SK-N-SH (cell line): Measurements from ENCODE around the gene SLC30A3.
A peak's percentile ranks its signal among the peaks of the same experiment; 100 is the strongest.

Source experiments
- CTCF ChIP-seq: fragments of 200-600 bp; sonication (generic); IDR thresholded peaks from 2 replicates; pipeline ENCODE4 v1.6.1; 2017; ENCODE audit warnings: antibody characterized with exemption, mild to moderate bottlenecking, moderate library complexity
- EZH2phosphoT487 ChIP-seq: fragments of 200-600 bp; sonication (generic); IDR thresholded peaks from 2 replicates; pipeline ENCODE4 v1.6.1; 2017; ENCODE audit warnings: low read depth, mixed run types, mild to moderate bottlenecking, antibody characterized with exemption, moderate library complexity, borderline replicate concordance
- GATA2 ChIP-seq: sonication (generic); formaldehyde crosslinking; IDR thresholded peaks from 2 replicates; pipeline ENCODE4 v1.5.0; 2020; ENCODE audit warnings: mild to moderate bottlenecking, missing genetic modification reagents
- PBX3 ChIP-seq: IDR thresholded peaks from 2 replicates; pipeline ENCODE4; 2012
- RAD21 ChIP-seq: IDR thresholded peaks from 2 replicates; pipeline ENCODE4 v1.6.1; 2012; ENCODE audit warnings: mild to moderate bottlenecking, low read length
- SMC3 ChIP-seq: IDR thresholded peaks from 2 replicates; pipeline ENCODE4 v1.6.1; 2012; ENCODE audit warnings: low read depth, low read length, improper control_type of control experiment
- TCF12 ChIP-seq: IDR thresholded peaks from 2 replicates; pipeline ENCODE4 v1.4.0; 2012
- USF2 ChIP-seq: fragments of 150-350 bp; IDR thresholded peaks from 2 replicates; pipeline ENCODE4 v1.6.1; 2017; ENCODE audit warnings: antibody characterized with exemption, low read length, low read depth, borderline replicate concordance

GRCh38 chr2:27212626-27213471, 50.0 kb downstream of the SLC30A3 start:
- TF ChIP-seq CTCF (0 out of 2 replicates have a peak, but pooled peaks have one; percentile 4), TCF12 (no peak), SMC3 (no peak), GATA2 (CRISPR knock-in tag) (no peak), PBX3 (no peak), EZH2phosphoT487 (no peak), USF2 (no peak), RAD21 (no peak)
